HG03521 (cell line): ENCODE data around the gene CCT7.

ENCODE experiments used
- ATAC-seq: cut with Tn5 transposase; IDR thresholded peaks from one replicate; pipeline ENCODE4 v1.9.1; 2021; ENCODE audit warnings: mild to moderate bottlenecking, moderate library complexity; ENCODE audit not compliant: unreplicated experiment

Gene CCT7

DNA sequence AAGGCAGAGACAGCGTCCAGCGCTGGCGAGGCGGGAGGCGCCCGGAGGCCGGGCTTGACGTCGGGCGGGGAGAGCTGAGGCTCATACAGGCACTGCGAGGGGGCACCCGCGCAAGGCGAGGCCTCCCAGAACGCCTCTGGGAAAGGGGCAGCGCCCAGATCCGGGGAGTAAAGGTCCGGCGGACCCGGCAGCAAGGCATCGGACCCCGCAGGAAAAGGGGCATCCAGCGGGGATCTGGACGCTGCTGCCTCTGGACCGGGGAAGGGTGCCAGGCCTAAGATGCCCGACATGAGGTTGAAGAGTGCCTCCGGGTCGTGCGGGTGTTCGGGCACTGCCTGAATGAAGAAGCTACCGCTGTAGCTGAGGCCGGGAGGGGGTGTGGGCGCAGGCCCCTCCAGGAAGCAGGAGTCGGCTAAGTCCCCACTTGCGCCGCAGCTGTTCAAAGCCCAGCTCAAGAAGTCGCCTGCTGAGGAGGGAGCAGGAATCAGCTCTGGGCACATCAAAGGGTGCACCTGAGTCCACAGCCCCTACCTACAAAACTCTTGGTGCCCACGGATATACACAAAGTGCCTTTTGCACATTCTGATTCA, 58.3 kb downstream of the CCT7 start:
- no peak for ATAC-seq

DNA sequence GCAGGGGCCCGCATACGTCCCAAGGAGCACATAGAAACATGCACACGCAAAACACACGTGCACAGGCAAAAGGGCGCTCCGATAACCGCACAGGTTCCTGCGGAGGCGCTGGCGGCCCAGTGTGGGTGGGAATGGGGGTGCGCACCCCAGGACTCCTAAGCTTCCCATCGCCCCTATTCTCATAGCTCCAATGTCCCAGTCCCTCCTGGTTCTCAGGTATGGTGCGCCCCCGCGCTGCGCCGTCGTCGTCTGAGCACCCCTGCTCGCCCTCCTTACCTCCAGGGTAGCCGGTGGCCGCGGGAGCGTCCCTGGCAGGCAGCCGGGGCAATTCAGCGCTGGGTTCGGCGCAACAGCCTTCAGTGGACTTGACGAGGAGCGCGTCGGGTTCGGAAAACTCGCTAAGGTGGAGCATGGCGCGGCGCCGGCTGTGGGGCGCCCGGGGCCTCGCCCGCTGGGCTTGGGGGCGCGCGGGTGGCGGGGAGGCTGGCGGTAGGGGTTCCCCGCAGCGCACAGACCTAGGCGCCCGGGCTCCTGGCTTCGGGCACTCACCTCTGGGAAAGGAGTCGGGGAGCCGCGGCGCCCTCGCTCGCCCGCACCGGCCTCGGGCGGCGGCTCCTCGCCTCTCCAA, 58.9 kb downstream of the CCT7 start:
- ATAC-seq = no peak

DNA sequence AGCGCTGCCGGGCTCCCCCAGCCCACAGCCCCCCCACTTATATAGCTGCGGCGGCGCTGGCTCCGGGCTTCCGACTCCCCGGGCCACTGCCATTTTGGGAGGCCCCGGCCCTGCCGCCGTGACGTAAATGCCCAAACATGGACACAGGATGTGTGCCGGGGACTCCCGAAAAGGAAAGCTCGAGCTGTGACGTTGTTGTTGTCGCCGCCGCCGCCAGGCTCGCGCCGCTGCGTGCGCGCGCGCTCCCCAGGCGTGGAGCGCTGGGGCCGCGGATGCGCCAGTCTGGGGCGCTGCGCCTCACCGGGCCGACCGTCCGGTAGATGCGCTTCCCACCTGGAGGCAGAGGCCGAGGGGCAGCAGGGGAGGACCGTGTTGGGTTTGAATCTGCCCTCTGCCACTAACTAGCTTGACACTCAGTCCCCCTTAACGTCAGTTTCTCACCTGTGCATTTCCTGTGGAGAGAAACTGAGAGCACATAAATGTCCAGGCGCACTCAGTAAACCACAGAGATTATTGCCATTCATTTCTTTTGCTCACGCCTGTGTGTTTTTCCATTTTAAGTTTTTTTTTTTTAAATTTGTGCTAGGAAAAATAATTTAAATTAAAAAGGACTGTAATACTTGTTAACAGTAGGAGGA, 59.5 kb downstream of the CCT7 start, which contains the start of gene EGR4:
Gene EGR4, minus strand, starts transcription at position 15 of the 638 bp plus-strand sequence. CDS start 231 bp downstream, outside the sequence.
- peak; percentile 94 for ATAC-seq

DNA sequence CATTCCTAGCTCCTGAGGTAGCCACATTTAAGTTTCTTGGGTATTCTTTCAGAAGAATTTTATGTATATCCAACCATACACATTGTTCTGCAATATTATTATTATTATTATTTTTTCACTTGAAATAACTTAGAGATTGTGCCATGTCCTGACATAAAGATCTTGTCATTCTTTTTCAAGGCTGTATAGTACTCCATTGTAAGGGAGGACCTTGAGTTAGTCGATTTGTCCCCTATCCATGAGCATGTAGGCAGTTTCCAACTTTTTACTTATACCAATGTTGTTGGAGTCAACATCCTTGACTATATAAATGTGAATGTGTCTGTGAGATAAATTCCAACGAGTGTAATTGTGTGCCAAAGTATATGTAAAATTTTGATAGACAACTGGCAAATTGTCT, 60.1 kb downstream of the CCT7 start:
- ATAC-seq = no peak

DNA sequence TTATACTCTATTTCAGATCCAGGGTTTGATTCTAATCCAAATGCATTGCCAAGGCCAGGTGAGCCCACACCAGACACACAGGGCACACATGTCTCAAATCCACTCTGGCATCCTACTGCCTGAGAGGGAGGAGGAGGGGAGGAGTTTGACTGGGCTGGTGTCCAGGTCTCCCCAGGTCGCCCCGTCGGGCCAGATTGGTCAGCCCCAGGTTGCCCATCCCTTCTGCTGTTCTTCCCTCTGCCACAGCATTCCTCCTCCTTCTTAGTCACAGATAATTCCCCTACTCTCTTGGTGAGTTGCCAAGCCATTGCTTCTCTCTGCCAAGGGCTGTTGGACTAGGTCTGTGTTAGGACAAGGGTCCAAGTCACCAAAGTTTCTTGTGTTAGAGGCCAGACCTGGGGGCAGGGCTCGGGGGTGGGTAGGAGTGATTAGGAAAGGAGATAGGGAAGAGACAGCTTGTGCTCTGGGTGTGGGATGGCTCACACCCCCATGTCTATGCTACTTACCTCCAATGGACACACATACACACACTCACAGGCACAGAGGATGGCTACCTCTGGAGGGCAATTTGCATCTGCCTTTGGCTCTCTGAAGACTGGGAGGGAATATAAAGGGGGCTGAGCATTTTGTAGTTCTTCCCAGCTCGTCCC, 61.8 kb downstream of the CCT7 start:
- ATAC-seq = no peak

DNA sequence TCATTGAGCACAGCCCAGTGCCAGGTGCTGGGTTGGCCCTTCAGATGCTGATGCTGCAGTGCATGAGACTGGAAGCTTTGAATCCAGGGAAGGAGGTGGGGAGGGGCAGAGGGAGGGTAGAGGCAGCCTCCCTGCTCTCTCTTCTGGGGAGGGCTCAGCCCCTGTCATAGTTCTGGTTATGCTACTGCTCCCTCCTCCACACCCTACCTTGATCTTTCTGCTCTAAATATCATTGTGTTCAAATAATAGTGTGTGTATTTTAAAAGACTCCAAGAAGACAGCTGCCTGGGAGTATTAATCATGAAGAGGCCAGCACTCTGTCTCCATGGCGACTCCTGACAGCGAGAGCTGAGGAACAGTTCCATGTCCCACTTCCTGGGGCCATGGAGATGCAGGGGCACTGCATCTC, 63.0 kb downstream of the CCT7 start:
- ATAC-seq = no peak

DNA sequence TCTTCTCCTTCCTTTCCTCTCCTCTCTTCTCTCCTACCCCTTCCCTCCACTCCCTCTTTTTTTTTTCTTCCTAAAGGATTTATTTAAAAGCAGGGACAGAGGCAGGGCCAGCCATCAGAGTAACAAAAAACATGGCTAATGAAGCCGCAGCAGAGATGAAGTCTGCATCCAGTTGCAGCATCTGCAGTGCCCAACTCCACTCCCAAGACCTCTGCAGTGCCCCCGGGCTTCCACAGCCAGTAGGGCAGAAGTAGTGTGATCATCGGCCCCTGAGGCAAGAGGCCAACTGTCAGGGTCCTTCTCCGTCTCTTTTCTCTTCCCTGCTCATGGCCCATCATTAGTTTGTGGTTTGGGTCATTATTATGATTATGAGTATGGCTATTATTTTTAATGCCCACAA, 63.5 kb downstream of the CCT7 start:
- ATAC-seq = no peak

DNA sequence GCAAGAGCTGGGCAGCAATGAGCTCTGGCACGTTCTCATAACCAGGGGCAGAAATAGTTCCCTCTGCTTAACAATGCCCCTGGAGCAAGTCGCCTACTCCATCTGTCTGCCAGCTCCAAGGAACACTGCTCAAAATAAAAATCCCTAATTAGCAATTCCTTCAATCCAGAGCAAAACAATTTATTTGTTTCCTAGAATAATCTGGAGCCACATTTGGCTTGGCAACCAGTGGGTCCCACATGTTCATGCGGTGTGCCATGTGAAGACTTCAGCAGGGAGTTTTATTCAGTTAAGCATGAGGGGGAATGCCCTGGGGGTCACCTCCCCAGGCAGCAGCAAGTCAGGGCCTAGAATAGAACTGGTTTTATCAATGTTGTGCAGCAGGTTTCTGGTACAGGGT, 66.8 kb downstream of the CCT7 start:
- no peak for ATAC-seq

DNA sequence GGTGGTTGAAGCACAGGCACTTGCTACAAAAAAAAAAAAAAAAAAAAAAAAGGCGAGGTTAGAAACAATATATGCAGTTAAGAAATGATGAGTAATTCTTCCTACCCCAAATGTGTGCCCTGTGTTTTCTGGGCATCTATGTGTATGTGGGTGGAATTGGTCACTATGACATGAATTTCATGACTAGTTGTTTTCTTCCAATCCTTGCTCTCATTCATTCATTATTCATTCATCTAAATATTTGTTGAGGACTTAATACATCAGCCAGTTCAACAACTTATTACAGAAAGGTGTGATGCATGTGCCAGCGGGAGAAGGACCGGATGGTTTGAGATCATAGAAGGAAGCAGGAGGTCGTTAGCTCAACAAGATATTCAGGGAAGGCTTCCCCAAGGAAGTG, 67.5 kb downstream of the CCT7 start:
- ATAC-seq = no peak
